ENCODE data around the gene SLC30A2. TPM values are rescaled to one million over a fixed set of nuclear protein-coding genes. Genes with fewer than 3 reads are reported as not detected.

SLC30A2 gene
- total and polyA plus RNA-seq, 9 of the 15 experiments (the other 6 are each of a cell fraction or from before 2014, with no cell fraction given), result 0.01 to 0.18 (median 0.06) TPM; not detected in 3

DNA sequence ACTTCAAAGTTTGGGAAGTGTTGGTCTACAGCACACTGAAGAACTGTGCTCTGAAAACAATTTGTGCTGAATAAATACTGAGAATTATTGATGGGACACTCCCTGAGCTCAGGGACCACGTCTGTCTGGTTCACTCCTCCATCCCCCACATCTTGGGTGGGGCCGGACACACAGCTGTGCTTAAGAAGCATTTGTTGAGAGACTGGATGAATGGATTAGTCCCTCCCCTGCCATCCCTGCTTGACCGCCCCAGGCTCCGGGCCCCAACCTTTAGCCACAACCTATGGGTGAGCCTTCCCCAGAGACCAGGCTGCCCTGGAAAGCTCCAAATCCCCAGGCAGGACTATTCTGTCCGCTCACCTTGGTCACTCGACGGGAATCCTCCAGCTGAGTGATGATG lies 14.0 kb upstream of the SLC30A2 start:
- in situ Hi-C loops (cut with MboI) (no loop called here), intact Hi-C loops (cut with micrococcal nuclease) (no loop called here)
- Histone ChIP-seq H4K20me1 (replicated peaks; ENCODE audit: control insufficient read depth, insufficient read depth, low read length) (no peaks in the 10 kb centered on the region), H3K4me1 (replicated peaks in 1 of 2; ENCODE audit: control insufficient read depth in 2 of 2, insufficient read depth in 2 of 2, low read length in 2 of 2) (peaks cover 19% of the 10 kb centered on the region in 2 experiments; a peak in 4 of 5 replicates), H3K27ac (ENCODE audit: extremely low read depth, low read depth, low read length) (no peak overlapping the region), H3K36me3 (ENCODE audit: control insufficient read depth, insufficient read depth, low read length) (no peaks in the 10 kb centered on the region), H3K27me3 (ENCODE audit: control insufficient read depth in 2 of 2, insufficient read depth in 2 of 2, low read length in 2 of 2) (no peaks in the 10 kb centered on the region), H3K9me3 (replicated peaks; ENCODE audit: control insufficient read depth, insufficient read depth, low read depth, low read length) (no peaks in the 10 kb centered on the region), H3K79me2 (ENCODE audit: control insufficient read depth, insufficient read depth, low read length) (no peaks in the 10 kb centered on the region), H3K4me2 (ENCODE audit: insufficient read depth, low read length) (0 out of 2 replicates have a peak overlapping the region, but pooled peaks have one; percentile 17), H3K9me1 (ENCODE audit: control insufficient read depth, insufficient read depth, low read length) (no peaks in the 10 kb centered on the region), H2AFZ (ENCODE audit: low read depth, low read length) (peak overlapping the region; percentile 75), H3K9ac (ENCODE audit: insufficient read depth in 1 of 2, low read depth in 2 of 2, low read length in 2 of 2) (peak overlapping the region in 1 of 2 experiments; percentile 33; a peak in 2 of 4 replicates), H3K4me3 (no peak overlapping the region)
- no TSS peak for BruUV-seq (replicated peaks)
- ChIA-PET POLR2A (interaction anchor here (1.0 to 4.0 kb wide), 6 partner anchors 11 to 66 kb away, joined by 3 to 21 read pairs (median 6); no protein-coding TSS in a partner anchor), CTCF (ENCODE audit: low intra/inter-chr PET ratio) (no interaction called here)
- DNase-seq (ENCODE audit: extremely low read depth in 1 of 4, low spot score in 3 of 4) (peak; percentile 66 to 74 (median 71)), FAIRE-seq (peak; percentile 85), ATAC-seq (peak; percentile 78)
- WGBS (ENCODE audit: insufficient coverage, low coverage, missing lambda C conversion rate), result 36% methylated on average over 6 of the region's 7 CpGs
- TF ChIP-seq, protein P1, sequence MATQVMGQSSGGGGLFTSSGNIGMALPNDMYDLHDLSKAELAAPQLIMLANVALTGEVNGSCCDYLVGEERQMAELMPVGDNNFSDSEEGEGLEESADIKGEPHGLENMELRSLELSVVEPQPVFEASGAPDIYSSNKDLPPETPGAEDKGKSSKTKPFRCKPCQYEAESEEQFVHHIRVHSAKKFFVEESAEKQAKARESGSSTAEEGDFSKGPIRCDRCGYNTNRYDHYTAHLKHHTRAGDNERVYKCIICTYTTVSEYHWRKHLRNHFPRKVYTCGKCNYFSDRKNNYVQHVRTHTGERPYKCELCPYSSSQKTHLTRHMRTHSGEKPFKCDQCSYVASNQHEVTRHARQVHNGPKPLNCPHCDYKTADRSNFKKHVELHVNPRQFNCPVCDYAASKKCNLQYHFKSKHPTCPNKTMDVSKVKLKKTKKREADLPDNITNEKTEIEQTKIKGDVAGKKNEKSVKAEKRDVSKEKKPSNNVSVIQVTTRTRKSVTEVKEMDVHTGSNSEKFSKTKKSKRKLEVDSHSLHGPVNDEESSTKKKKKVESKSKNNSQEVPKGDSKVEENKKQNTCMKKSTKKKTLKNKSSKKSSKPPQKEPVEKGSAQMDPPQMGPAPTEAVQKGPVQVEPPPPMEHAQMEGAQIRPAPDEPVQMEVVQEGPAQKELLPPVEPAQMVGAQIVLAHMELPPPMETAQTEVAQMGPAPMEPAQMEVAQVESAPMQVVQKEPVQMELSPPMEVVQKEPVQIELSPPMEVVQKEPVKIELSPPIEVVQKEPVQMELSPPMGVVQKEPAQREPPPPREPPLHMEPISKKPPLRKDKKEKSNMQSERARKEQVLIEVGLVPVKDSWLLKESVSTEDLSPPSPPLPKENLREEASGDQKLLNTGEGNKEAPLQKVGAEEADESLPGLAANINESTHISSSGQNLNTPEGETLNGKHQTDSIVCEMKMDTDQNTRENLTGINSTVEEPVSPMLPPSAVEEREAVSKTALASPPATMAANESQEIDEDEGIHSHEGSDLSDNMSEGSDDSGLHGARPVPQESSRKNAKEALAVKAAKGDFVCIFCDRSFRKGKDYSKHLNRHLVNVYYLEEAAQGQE (IDR thresholded peaks at IDR 0.05; ENCODE audit: borderline replicate concordance), result no peak
- TF ChIP-seq, protein P1 (CRISPR knock-in tag; IDR thresholded peaks at IDR 0.05; ENCODE audit: low read depth), result no peak
- TF ChIP-seq BDP1 (IDR thresholded peaks at IDR 0.05; ENCODE audit: insufficient read depth, insufficient read length), result no peak
- TF ChIP-seq MIER1 (IDR thresholded peaks at IDR 0.05; ENCODE audit: low read depth), result no peak
- TF ChIP-seq, protein P2, sequence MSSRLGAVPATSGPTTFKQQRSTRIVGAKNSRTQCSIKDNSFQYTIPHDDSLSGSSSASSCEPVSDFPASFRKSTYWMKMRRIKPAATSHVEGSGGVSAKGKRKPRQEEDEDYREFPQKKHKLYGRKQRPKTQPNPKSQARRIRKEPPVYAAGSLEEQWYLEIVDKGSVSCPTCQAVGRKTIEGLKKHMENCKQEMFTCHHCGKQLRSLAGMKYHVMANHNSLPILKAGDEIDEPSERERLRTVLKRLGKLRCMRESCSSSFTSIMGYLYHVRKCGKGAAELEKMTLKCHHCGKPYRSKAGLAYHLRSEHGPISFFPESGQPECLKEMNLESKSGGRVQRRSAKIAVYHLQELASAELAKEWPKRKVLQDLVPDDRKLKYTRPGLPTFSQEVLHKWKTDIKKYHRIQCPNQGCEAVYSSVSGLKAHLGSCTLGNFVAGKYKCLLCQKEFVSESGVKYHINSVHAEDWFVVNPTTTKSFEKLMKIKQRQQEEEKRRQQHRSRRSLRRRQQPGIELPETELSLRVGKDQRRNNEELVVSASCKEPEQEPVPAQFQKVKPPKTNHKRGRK (tag; IDR thresholded peaks at IDR 0.05), result no peak
- TF ChIP-seq MEIS2 (IDR thresholded peaks at IDR 0.05; ENCODE audit: partially characterized antibody), result peak; percentile 50
- peak; percentile 11; the same call in 1 of the 2 replicates for TF ChIP-seq TAL1 (IDR thresholded peaks at IDR 0.05)
- TF ChIP-seq, protein P3, sequence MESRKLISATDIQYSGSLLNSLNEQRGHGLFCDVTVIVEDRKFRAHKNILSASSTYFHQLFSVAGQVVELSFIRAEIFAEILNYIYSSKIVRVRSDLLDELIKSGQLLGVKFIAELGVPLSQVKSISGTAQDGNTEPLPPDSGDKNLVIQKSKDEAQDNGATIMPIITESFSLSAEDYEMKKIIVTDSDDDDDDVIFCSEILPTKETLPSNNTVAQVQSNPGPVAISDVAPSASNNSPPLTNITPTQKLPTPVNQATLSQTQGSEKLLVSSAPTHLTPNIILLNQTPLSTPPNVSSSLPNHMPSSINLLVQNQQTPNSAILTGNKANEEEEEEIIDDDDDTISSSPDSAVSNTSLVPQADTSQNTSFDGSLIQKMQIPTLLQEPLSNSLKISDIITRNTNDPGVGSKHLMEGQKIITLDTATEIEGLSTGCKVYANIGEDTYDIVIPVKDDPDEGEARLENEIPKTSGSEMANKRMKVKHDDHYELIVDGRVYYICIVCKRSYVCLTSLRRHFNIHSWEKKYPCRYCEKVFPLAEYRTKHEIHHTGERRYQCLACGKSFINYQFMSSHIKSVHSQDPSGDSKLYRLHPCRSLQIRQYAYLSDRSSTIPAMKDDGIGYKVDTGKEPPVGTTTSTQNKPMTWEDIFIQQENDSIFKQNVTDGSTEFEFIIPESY (CRISPR knock-in tag; IDR thresholded peaks at IDR 0.05), result no peak
- TF ChIP-seq CBFA2T3 (IDR thresholded peaks at IDR 0.05), result peak; percentile 47; the same call in 1 of the 2 replicates
- no peak for TF ChIP-seq TBL1XR1 (IDR thresholded peaks at IDR 0.05; ENCODE audit: low read length in 2 of 2)
- TF ChIP-seq ZNF707 (CRISPR knock-in tag; conservative IDR thresholded peaks at IDR 0.05), result no peak
- TF ChIP-seq CREB1 (IDR thresholded peaks at IDR 0.05), result no peak
- no peak for TF ChIP-seq CREB1 (CRISPR knock-in tag; IDR thresholded peaks at IDR 0.05)
